G401.6 (cell line): Measurements from ENCODE around the gene TRAPPC3L.

Experiments used
- FAIRE-seq: peaks from 2 replicates; lab custom pipeline; 2012; peaks lifted over from hg19 to GRCh38; lab: Jason Lieb, UNC

Gene TRAPPC3L

GRCh38 chr6:116545651-116546050, at the start of gene TRAPPC3L:
TRAPPC3L (minus strand) TSS chr6:116545684; CDS start chr6:116545514, 170 bp downstream.
- no peak for FAIRE-seq

DNA sequence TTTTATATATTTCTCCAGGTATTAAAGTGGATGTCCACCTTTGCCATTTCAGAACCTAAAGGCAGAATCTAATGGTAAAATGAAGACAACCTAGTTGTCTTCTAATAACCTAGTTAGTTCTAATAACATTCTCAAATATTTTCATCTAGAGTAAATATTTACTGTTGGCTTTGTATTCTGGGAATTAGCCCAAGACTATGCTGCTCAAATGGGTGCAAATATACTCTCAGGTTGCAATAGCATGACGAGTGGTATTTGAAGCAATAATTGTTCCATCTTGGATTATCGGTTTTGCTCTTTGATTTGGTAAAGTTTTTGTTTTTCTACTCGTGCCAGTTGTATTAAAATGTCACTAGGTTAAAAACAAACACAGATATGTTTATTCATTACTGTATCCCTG, 49.8 kb upstream of the TRAPPC3L start:
- no peak for FAIRE-seq

- no peak for FAIRE-seq
These were observed 41.3 kb upstream of the TRAPPC3L start for GRCh38 chr6:116586738-116587137.

GRCh38 chr6:116586276-116586675, 40.8 kb upstream of the TRAPPC3L start:
- peak; percentile 23 for FAIRE-seq

DNA sequence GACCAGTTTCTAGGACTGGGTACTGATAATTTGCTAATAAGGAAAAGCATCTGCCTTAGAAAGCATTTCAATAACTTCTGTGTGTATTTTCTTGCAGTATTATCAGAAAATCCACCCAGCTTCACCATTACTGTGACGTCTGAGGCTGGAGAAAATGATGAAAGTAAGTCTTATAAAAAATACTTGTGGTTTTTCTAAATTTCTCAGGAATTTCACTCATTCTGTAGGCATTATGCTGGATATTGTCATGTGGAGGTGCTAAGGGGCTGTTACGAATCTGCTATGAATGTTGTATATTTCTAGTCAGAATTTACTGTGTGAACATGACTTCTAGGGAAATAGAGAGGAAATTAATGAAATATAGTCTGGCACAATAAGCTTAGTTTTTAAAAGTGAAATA, 34.7 kb upstream of the TRAPPC3L start:
- no peak for FAIRE-seq

GRCh38 chr6:116579143-116579542, 33.7 kb upstream of the TRAPPC3L start:
- no peak for FAIRE-seq

GRCh38 chr6:116578335-116578734, 32.9 kb upstream of the TRAPPC3L start:
- no peak for FAIRE-seq

GRCh38 chr6:116577486-116577885, 32.0 kb upstream of the TRAPPC3L start:
- no peak for FAIRE-seq

DNA sequence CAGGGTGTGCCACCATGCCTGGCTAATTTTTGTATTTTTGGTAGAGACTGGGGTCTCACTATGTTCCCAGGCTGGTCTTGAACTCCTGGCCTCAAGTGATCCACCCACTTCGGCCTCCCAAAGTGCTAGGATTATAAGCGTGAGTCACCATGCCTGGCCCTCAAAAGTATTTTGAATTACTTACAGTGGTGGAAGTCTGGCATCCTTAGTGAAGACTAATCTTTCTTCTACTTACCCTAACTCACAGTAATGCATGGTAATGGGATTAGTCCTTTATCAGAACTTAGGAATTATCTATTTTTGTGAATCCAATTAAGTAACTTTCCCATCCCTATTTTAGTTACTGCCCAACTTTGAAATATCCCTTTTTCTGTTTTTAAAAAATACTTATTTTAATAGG, 29.7 kb upstream of the TRAPPC3L start:
- FAIRE-seq, result no peak

- no peak for FAIRE-seq
These were observed 26.7 kb upstream of the TRAPPC3L start for GRCh38 chr6:116572162-116572561.

- FAIRE-seq, result no peak
These were observed 26.2 kb upstream of the TRAPPC3L start for GRCh38 chr6:116571683-116572000.

GRCh38 chr6:116570856-116571682, 25.6 kb upstream of the TRAPPC3L start, which contains the start of gene RWDD1:
RWDD1 (plus strand) TSS chr6:116571504; CDS start chr6:116571583, 79 bp downstream.
- FAIRE-seq, result peak; percentile 93

DNA sequence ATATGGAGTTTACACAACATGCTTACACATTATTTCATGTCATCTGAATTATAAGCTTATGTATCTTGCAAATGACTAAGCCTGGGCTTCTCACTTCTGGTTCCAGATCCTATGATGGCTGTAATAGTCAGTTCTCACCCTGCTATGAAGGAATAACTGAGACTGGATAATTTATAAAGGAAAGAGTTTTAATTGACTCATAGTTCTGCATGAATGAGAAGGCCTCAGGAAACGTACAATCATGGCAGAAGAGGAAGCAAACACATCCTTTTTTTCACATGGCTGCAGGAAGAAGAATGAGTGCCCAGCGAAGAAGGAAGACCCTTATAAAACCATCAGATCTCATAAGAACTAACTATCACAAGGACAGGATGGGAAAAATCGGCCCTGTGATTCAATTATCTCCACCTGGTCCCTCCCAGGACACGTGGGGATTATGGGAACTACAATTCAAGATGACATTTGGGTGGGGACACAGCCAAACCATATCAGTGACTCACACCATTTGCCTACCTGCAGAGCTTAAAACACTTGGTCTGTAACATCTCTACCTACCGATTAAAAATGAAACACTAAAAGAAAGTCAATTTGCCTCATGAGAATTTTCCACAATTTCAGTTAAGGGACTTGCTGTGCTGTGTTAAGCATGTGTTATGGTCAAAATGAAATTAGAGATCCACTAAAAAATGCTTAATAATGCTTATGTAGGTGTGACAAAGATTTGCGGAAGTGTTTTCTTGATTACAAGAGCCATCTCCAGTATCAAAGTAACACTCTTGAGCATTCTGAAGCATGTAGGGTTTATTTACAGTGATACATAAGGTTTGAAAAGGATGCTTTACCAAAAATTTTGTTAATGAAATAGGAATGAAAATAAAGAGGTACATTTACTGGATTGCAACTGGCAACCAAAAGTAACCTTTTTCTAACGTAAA, 23.6 kb upstream of the TRAPPC3L start:
- no peak for FAIRE-seq

- FAIRE-seq, result no peak
These were observed 22.6 kb upstream of the TRAPPC3L start for GRCh38 chr6:116568111-116568510.

DNA sequence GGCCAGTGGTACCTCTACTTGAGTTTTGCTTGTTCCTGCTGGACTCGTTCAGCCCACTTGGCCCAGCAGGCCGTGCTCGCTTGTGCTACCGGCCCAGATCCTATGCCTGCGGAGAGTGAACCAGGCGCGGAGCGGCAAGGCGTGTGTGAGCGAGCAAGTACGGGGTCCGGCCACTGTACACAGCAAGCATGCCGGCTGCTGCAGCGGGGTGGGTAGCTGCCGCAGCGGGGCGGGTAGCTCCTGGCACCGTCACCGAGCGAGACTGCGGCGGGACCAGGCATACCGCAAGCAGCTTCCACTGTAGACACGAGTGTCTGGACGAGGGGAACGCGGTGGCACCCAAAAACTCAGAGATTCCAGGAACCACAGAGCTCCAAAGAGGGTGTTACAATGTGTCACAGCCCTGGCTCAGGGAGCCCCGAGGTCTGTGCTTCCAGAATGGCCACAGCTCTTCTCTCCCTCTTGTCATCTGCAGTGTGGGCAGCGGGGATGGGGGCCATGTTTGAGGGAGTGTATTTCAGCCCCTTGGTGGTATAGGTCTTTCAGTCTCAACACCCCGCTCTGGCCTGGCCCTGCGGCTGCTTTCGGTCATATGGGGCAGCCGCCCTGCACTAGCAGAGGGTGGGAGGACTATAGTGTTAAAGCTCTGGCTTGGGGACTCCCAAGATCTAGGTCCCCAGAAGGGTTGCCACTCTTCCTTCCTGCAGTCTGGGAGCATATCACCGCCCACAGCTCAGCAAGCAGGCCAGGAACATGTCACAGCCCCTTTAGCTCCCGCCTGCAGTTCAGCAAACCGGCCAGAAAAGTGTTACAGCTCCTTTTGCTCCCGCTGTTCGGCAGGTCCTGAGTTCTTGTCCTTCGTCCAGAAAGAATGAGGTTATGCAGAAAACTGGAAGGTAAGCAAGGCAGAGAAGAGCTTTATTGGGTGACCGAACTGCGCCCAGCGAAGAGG, 19.7 kb upstream of the TRAPPC3L start:
- FAIRE-seq, result no peak

GRCh38 chr6:116564311-116564710, 18.8 kb upstream of the TRAPPC3L start:
- no peak for FAIRE-seq

DNA sequence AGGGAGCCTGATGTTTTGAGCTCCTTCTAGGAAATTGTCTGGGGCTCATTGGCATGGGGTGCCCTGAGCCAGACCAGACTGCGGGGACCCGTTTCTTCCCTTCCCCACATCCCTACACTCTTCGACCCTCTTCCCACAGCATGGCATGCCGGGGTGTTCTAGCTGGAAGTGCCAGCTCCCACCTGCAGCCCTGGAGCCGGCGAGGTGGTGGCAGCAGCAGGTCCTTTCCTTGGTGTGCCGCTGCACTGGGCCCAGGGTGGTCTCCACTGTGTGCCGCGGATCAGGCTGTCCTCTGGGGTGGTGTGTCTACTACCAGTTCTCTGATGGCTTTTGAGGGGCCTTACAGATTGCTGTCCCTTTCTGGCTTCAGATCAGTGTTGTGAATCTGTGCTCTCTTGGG, 18.3 kb upstream of the TRAPPC3L start:
- FAIRE-seq, result no peak

DNA sequence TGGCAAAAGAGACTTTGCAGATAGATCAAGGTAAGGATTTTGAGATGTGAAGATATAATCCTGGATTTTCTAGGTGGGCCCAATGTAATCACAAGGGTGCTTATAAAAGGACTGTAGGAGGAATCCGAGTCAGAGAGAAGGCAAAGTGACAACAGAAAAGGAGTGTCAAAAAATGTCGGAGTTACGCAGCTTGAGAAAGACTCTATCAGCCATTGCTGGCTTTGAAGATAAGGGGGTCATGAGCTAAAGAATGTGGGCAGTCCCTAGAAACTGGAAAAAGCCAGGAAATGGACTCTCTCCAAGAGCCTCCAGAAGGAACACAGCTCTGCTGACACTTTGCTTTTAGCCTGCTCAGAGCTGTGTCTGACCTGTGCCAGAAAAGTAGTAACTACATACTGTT, 17.1 kb upstream of the TRAPPC3L start:
- FAIRE-seq, result no peak

DNA sequence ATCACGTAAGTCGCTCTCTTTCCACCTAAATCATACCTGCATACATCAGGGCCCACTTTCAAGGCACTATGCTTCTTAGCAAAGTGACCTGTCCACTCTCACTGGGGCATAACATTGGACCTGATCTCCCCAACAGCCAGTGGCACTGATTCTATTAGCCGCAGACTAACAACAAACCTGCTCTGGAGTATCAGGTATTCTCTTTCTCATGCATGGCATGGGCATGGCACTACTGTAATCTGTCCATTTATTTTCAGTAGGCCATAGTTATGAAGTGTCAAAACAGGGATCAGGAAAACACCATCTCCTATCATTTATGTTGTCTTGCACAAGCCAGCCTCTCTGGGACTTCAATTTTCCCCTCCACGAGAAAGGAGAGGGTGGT, 16.5 kb upstream of the TRAPPC3L start:
- FAIRE-seq, result no peak

DNA sequence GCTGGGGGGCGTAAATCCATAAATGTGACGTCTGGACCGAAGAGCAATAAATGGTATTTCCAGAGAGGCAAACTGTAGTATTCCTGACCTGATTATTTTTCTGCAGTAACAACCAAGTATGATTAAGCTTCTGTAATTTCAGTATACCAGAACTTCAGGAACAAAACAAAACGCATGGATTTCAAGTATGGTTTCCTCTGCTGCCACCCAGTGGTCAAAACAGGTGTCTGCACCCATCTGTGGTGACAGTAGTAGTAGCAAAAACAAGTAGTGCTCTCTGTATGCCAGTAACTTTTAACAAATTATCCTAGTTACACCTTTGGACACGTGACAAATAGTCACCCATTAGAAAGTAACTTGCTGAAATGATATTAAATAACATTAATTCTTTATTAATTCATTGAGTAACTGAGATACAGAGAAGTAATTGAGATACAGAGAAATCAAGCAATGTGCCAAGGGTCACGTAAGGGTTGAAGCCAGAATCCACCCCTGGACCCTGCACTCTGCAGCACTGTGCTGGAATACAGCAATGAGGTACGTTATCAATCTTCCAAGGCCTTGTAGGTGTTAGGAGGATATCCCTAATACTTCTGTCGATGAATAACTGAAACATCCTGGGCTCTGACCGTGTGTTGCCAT, 16.0 kb upstream of the TRAPPC3L start:
- FAIRE-seq, result peak; percentile 91

DNA sequence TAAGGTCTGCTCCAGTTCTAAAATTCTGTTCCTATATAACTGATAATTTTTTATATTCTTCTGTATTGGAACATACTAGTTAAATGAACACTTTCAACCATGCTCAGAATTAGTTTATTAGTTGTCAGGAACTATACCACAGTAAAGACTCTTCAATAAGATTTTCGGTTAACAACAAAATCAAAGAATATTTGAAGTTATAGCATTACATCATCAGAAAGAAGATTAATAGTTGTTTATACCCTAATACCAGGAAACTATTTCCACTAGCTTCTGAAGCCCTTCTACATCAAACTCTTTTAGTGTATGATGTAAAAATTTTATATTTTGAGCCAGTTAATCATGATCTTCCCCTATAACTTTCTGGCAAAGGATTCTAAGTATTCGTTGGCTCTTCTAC, 14.6 kb upstream of the TRAPPC3L start:
- FAIRE-seq, result no peak

GRCh38 chr6:116557893-116558292, 12.4 kb upstream of the TRAPPC3L start:
- FAIRE-seq, result no peak
